Psoas muscle (tissue), 7 donors: ENCODE measurements around the gene KCNT1. TPM values are rescaled to one million over a fixed set of nuclear protein-coding genes. Genes with fewer than 3 reads are reported as not detected.

Source experiments
- polyA plus RNA-seq, 3 donors: library from polyadenylated mRNA; stranded (reverse); fragments of 200-250 nt; gene quantifications; one replicate each; pipeline ENCODE4 v1.2.3, GENCODE V29; 2013
- total RNA-seq, 4 donors: library from RNA; stranded (reverse); fragmentation: NEBNext Ultra II Directional in 2 of 4; extraction: Animal tissue kit (Norgen Biotek cat#: 25700) in 2 of 4; gene quantifications; one replicate each; pipeline versions ENCODE4 v1.2.1 to v1.2.4, GENCODE V29; 2021 to 2023
- donor health status: healthy with polysubstance abuse.
- donor health status: DM: no; HTN: no; CAD: no; lungs with moderate emphysema.
- donor health status: Bipolar disorder and iron deficiency.
- donor health status: healthy.
- donor health status: DM: no; HTN: no; CAD: no.
- donor health status: DM: no; HTN: no; CAD: no.
- donor health status: DM: yes; HTN: yes; CAD: no.

KCNT1 gene
- total and polyA plus RNA-seq, 7 donors, result 1.1 to 15.0 (median 10.3) TPM

Other genes with a start within 250 kb of the KCNT1 start
- 1 to 10 TPM; 3.0 to 9.5 (median 4.8) TPM for gene PPP1R26, start 222.4 kb upstream of the KCNT1 start, total RNA-seq
- 1 to 10 TPM; 2.0 to 5.3 (median 3.4) TPM for gene PPP1R26, start 222.4 kb upstream of the KCNT1 start, polyA plus RNA-seq
- 10 to 100 TPM; 36.8 to 47.1 (median 41.5) TPM for gene MRPS2, start 201.5 kb upstream of the KCNT1 start, total RNA-seq
- 10 to 100 TPM; 57.7 to 78.8 (median 65.5) TPM for gene MRPS2, start 201.5 kb upstream of the KCNT1 start, polyA plus RNA-seq
- gene LCN1, start 180.7 kb upstream of the KCNT1 start, total RNA-seq, result under 1 TPM in 1 of 4 donors, not detected in 3; 0.71 TPM
- not detected for gene LCN1, start 180.7 kb upstream of the KCNT1 start, polyA plus RNA-seq
- gene OBP2A, start 156.1 kb upstream of the KCNT1 start, total RNA-seq, result not detected
- gene OBP2A, start 156.1 kb upstream of the KCNT1 start, polyA plus RNA-seq, result not detected
- not detected for gene PAEP, start 140.4 kb upstream of the KCNT1 start, total RNA-seq
- gene PAEP, start 140.4 kb upstream of the KCNT1 start, polyA plus RNA-seq, result not detected
- gene GLT6D1, start 62.6 kb upstream of the KCNT1 start, total RNA-seq, result not detected
- gene GLT6D1, start 62.6 kb upstream of the KCNT1 start, polyA plus RNA-seq, result not detected
- not detected for gene LCN9, start 38.9 kb upstream of the KCNT1 start, total RNA-seq
- not detected for gene LCN9, start 38.9 kb upstream of the KCNT1 start, polyA plus RNA-seq
- gene SOHLH1, start 2.7 kb upstream of the KCNT1 start, total RNA-seq, result not detected
- not detected for gene SOHLH1, start 2.7 kb upstream of the KCNT1 start, polyA plus RNA-seq
- gene CAMSAP1, start 205.4 kb downstream of the KCNT1 start, total RNA-seq, result 10 to 100 TPM; 38.0 to 48.5 (median 43.4) TPM
- 10 to 100 TPM; 21.3 to 51.5 (median 24.1) TPM for gene CAMSAP1, start 205.4 kb downstream of the KCNT1 start, polyA plus RNA-seq